Measurements from ENCODE around the gene CACFD1. TPM values are rescaled to one million over a fixed set of nuclear protein-coding genes. Genes with fewer than 3 reads are reported as not detected.
A peak's percentile ranks its signal among the peaks of the same experiment; 100 is the strongest.

Gene CACFD1
- total and polyA plus RNA-seq, 2 of the 4 experiments (the other 2 are of a cell fraction), result 2.0 to 6.6 TPM

GRCh38 chr9:133494636-133495326 is 35.0 kb downstream of the CACFD1 start:
- WGBS, 2 experiments (ENCODE audit: extremely low coverage in 2 of 2, insufficient read length in 1 of 2), result no CpG with 5 or more reads among the region's 24 CpGs
- H2AK9ac ChIP-seq (replicated peaks; ENCODE audit: low read depth, low read length, poor library complexity), result no peak overlapping the region
- peak overlapping the region; percentile 19 for H2AFZ ChIP-seq (replicated peaks; ENCODE audit: low read length, poor library complexity)
- H3K9ac ChIP-seq (ENCODE audit: low read depth, low read length), result no peak overlapping the region
- in situ Hi-C loops (cut with MboI; ENCODE audit: low sequenced_read_pairs) (loop anchor here (25.0 kb wide), 1 partner anchor 457 kb away; the partner anchor contains the start of gene GTF3C5), intact Hi-C loops (cut with micrococcal nuclease) (no loop called here), dilution Hi-C loops (cut with HindIII; ENCODE audit: low sequenced_read_pairs, unreplicated experiment) (no loop called here)
- peaks cover 2% of the 10 kb centered on the region; the same call in 1 of the 2 replicates for H3K4me1 ChIP-seq (ENCODE audit: control insufficient read depth, insufficient read depth, low read length)
- ChIA-PET CTCF (no interaction called here), POLR2A (ENCODE audit: unreplicated experiment) (no interaction called here)
- H2BK5ac ChIP-seq (ENCODE audit: low read depth, low read length, poor library complexity, severe bottlenecking), result no peak overlapping the region
- peaks cover 63% of the 10 kb centered on the region for H3K27me3 ChIP-seq (ENCODE audit: control insufficient read depth, insufficient read depth, low read length)
- no peak overlapping the region for H4K8ac ChIP-seq (ENCODE audit: low read depth in 2 of 2, low read length in 2 of 2)
- no peak overlapping the region for H3K4me3 ChIP-seq (ENCODE audit: insufficient read depth, low read depth, low read length)
- no peak overlapping the region for H2AK5ac ChIP-seq (ENCODE audit: low read depth, low read length)
- H4K91ac ChIP-seq (ENCODE audit: insufficient read depth, low read depth, low read length), result no peak overlapping the region
- H4K20me1 ChIP-seq (ENCODE audit: insufficient read depth, low read length), result 0 out of 2 replicates have a peak, but pooled peaks cover under 1% of the 10 kb centered on the region
- BruUV-seq (replicated peaks), result no TSS peak
- H2BK20ac ChIP-seq (ENCODE audit: low read depth, low read length), result no peak overlapping the region
- no peak overlapping the region for H4K5ac ChIP-seq (ENCODE audit: low read depth, low read length)
- no peak overlapping the region for H2BK120ac ChIP-seq (ENCODE audit: low read depth, low read length)
- no peak overlapping the region for H3K23ac ChIP-seq (ENCODE audit: low read depth, low read length)
- no peak overlapping the region for H2BK15ac ChIP-seq (ENCODE audit: low read depth, low read length)
- H3K4ac ChIP-seq (ENCODE audit: low read depth, low read length), result no peak overlapping the region
- H3K4me2 ChIP-seq (ENCODE audit: low read depth, low read length), result no peak overlapping the region
- H3K27ac ChIP-seq (ENCODE audit: insufficient read depth, low read length), result no peak overlapping the region
- H3K9me3 ChIP-seq (ENCODE audit: control insufficient read depth, insufficient read depth, low read length), result no peaks in the 10 kb centered on the region; the same call in 1 of the 2 replicates
- H3K79me1 ChIP-seq (ENCODE audit: low read depth in 1 of 2, low read length in 2 of 2), result no peaks in the 10 kb centered on the region
- no peaks in the 10 kb centered on the region for H3K36me3 ChIP-seq (ENCODE audit: control insufficient read depth, insufficient read depth, low read length)
- no peak for DNase-seq
- H3K18ac ChIP-seq (ENCODE audit: low read depth, low read length), result no peak overlapping the region
- no peak for ATAC-seq (ENCODE audit: low read depth)
- H3K14ac ChIP-seq (replicated peaks; ENCODE audit: low read depth, low read length), result no peak overlapping the region
- TF ChIP-seq MAFK (IDR thresholded peaks at IDR 0.05; ENCODE audit: low read depth, low read length) (no peak), MAZ (IDR thresholded peaks at IDR 0.05; ENCODE audit: borderline replicate concordance, low read depth, low read length) (no peak), NFE2L2 (IDR thresholded peaks at IDR 0.05; ENCODE audit: low read depth, low read length) (no peak), SMC3 (IDR thresholded peaks at IDR 0.05; ENCODE audit: low read depth, low read length) (no peak), CTCF (conservative IDR thresholded peaks at IDR 0.05; ENCODE audit: low read depth, low read length) (no peak), ELK1 (IDR thresholded peaks at IDR 0.05; ENCODE audit: borderline replicate concordance, low read depth, low read length) (no peak), BHLHE40 (IDR thresholded peaks at IDR 0.05; ENCODE audit: low read depth, low read length) (no peak), POLR2A (IDR thresholded peaks at IDR 0.05; ENCODE audit: low read depth, low read length) (no peak), MXI1 (IDR thresholded peaks at IDR 0.05; ENCODE audit: borderline replicate concordance, low read depth, low read length) (no peak), RCOR1 (IDR thresholded peaks at IDR 0.05; ENCODE audit: insufficient replicate concordance, low read length) (no peak), CHD1 (IDR thresholded peaks at IDR 0.05; ENCODE audit: low read depth, low read length) (no peak)
- H3K9me1 ChIP-seq (ENCODE audit: insufficient read depth, low read length), result peaks cover 5% of the 10 kb centered on the region; the same call in 1 of the 2 replicates
- H3K56ac ChIP-seq (ENCODE audit: extremely low read depth, insufficient read depth, low read length), result no peak overlapping the region

All from IMR-90 (cell line).